ENCODE data around the gene TMEM132D.

The TMEM132D gene

GRCh38 chr12:129873111-129873832 lies 30.6 kb downstream of the TMEM132D start:
- no peak for DNase-seq

- DNase-seq, result no peak
Observed at GRCh38 chr12:129871991-129872972, 31.5 kb downstream of the TMEM132D start.

GRCh38 chr12:129870796-129871195 lies 33.0 kb downstream of the TMEM132D start:
- DNase-seq, result no peak

- no peak for DNase-seq
Observed at GRCh38 chr12:129870136-129870535, 33.7 kb downstream of the TMEM132D start.

DNA sequence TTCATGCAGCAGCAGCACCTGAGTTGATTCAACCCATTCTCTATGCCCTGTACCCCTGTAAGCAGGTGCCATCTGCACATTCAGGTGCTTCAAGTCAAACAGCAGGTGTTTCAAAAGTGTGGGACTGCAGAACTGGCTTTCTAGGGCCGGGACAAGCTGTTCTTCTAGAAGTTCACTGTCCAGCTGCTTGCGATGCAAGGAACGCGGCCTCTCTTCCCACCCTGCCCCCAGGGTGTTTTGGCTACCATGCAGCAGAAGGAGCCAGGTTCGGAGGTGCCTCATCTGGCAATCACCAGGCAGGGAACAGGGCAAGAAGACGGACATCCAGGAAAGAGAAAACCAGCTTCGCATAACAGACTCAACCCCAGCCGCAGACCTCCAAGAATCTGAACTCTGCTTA lies 35.2 kb downstream of the TMEM132D start:
- DNase-seq, result no peak

- DNase-seq, result no peak
Observed at GRCh38 chr12:129863938-129864337, 39.9 kb downstream of the TMEM132D start.

GRCh38 chr12:129862561-129863175 lies 41.2 kb downstream of the TMEM132D start:
- no peak for DNase-seq

- no peak for DNase-seq
Observed at GRCh38 chr12:129861951-129862350, 41.9 kb downstream of the TMEM132D start.

- no peak for DNase-seq
Observed at GRCh38 chr12:129854591-129854990, 49.2 kb downstream of the TMEM132D start.

DNA sequence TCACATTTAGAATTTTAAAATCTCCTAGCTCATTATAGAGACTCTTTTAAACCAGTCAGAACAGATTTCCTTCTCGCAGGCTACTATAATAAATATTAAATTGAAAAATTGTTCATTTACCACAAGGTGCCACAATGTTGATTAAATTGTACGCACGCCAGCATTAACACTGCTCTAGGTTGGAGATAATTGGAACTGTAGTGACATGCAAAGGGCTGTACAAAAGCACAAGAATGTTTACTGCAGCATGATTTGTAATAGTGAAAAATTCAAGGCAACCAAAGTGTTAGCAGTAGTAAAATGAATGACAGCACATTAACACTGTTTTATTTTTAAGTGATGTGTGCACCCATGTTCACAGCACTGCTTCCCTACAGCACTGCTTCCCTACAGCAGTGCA lies 52.5 kb downstream of the TMEM132D start:
- no peak for DNase-seq

GRCh38 chr12:129848876-129849275 lies 54.9 kb downstream of the TMEM132D start:
- DNase-seq, result no peak

GRCh38 chr12:129847063-129847462 lies 56.8 kb downstream of the TMEM132D start:
- DNase-seq, result no peak

DNA sequence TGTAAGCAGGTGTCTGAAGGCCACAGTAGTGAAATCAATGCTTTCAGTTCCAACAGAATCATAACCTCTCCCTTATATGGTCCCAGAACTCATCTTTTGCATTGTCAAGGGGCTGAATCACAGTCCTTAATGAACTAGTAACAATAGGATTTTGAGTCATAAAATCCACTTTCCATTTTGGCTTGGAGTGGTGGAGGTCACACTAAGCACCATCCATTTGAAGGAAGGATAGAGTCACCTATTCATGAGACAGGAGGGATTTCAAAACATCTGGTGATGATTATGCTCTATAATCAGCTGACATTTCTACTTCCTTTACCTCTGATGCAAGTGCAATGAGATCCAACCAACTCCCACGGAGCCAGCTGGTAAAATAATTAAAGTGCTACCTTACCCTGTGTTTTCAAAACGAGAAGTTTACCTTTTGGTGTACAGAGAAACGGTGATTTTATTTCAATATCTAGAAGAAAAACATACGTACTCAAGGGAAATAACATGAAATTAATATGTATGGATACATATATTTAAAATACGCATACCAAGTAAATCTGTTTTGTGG lies 59.1 kb downstream of the TMEM132D start:
- DNase-seq, result no peak

- DNase-seq, result no peak
Observed at GRCh38 chr12:129841251-129841650, 62.6 kb downstream of the TMEM132D start.

- no peak for DNase-seq
Observed at GRCh38 chr12:129840145-129840884, 63.5 kb downstream of the TMEM132D start.

DNA sequence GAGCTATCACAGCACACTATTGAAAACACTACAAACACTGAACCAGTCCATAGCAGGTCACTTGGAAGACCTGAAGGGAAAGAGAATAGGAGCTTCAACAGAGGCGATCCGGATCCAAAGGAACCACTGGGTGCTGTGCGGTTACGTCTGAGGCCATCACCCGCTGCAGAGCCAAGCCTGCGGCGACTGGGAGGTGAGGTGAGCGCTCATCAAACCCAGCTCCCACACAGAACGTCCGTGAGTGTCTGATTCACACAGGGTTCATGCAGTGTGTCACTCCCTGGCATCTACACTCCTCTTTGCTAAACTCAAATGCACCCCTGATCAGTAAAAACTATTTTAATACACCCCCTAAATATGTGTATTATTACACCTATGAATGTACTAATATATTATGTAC lies 64.1 kb downstream of the TMEM132D start:
- no peak for DNase-seq

- DNase-seq, result no peak
Observed at GRCh38 chr12:129831294-129831693, 72.5 kb downstream of the TMEM132D start.

DNA sequence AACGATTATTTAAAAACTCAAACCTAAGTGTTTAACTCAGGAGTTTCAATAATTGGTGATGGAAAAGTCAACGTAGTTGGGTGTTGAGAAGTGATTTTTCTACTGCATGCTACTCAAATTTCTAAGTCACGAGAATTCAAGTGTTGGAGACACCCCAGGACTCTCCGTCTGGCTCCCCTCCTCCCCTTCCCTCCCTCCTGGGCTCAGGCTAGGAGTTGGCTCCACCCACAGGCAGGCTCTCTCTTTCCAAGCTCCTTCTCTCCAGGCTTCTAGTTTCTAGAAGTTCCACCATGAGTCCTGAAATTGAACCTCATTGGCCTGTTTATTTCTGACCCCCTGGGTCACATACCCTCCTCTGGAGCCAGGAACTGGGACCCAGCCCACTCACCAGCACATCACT lies 73.0 kb downstream of the TMEM132D start:
- DNase-seq, result no peak

- no peak for DNase-seq
Observed at GRCh38 chr12:129827866-129828384, 75.9 kb downstream of the TMEM132D start.

GRCh38 chr12:129827102-129827865 lies 76.5 kb downstream of the TMEM132D start:
- DNase-seq, result no peak

GRCh38 chr12:129826273-129826672 lies 77.6 kb downstream of the TMEM132D start:
- no peak for DNase-seq

Data from activated T-cell treated with anti-CD3 and anti-CD28 coated beads, Interleukin-2, amount 50 U/mL, for 48 hours (primary cell).